C4-2B (cell line): ENCODE results near the gene AFAP1.

Source experiments
- H3K27ac ChIP-seq: fragments of 450-650 bp; 2 replicates; pipeline ENCODE4 v1.5.1; 2017
- ZFX ChIP-seq: fragments of 450-650 bp; IDR thresholded peaks from 2 replicates; pipeline ENCODE4 v1.6.1; 2017
- TF ChIP-seq, protein P1 (sequence below): fragments of 450-650 bp; conservative IDR thresholded peaks from 2 replicates; pipeline ENCODE4 v1.5.1; 2017; ENCODE audit warnings: mild to moderate bottlenecking

Gene AFAP1

DNA sequence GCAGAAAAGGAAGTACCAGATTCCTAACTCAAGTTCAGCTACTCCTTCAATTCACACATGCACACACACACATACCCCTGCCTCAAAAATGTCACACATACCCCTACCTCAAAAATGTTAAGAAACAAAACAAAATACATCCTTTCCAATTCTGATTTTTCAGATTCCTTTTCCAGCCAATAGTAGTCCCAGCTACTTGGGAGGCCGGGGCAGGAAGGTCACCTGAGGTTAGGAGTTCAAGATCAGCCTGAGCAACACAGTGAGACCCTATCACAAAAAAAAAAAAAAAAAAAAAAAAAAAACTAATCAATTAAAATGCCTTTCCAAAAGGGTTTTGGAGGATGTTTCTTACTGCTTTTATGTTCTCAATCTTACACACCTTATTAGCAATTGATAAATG is 138.0 kb downstream of the AFAP1 start:
- TF ChIP-seq ZFX: no peak
- TF ChIP-seq, protein P1, sequence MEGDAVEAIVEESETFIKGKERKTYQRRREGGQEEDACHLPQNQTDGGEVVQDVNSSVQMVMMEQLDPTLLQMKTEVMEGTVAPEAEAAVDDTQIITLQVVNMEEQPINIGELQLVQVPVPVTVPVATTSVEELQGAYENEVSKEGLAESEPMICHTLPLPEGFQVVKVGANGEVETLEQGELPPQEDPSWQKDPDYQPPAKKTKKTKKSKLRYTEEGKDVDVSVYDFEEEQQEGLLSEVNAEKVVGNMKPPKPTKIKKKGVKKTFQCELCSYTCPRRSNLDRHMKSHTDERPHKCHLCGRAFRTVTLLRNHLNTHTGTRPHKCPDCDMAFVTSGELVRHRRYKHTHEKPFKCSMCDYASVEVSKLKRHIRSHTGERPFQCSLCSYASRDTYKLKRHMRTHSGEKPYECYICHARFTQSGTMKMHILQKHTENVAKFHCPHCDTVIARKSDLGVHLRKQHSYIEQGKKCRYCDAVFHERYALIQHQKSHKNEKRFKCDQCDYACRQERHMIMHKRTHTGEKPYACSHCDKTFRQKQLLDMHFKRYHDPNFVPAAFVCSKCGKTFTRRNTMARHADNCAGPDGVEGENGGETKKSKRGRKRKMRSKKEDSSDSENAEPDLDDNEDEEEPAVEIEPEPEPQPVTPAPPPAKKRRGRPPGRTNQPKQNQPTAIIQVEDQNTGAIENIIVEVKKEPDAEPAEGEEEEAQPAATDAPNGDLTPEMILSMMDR: no peak
- no peak overlapping the region for H3K27ac ChIP-seq

DNA sequence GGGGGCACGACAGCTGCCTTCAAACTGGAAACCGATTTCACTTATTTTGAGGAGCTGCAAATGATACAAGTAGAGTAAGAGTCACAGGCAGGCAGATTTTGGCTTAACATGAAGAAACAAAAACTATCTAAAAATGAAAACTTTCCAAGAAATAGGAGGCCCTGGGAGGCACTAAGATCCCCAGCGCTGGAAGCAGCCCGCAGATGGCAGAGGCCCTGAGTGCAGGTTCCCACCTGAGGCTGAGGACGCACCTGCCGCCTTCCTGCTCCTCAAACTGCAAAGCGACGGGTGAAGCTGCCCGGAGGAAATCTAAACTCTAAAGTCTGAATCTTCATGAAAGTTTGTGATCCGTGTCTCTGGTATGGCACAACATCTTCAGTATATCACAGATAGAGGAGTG is 138.7 kb downstream of the AFAP1 start:
- no peak overlapping the region for H3K27ac ChIP-seq
- TF ChIP-seq, protein P1: no peak
- no peak for TF ChIP-seq ZFX

DNA sequence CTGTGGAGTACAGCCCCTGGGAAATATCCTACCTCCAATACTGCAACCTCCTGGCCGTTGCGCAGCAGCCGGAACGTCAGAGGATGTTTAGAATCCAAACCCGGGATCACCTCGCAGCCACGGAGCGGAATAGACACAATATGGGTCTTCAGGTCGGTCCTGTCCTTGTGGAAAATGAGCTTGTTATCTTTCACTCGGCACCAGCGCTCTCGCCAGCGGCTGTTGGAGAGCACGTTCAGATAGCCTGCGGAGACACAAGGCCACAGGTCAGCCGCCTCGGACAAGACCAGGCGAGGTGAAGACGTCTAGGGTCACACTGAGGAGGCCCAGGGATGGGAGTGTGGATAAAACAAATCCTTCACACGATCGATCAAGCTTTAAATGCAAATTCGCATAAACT is 139.3 kb downstream of the AFAP1 start:
- TF ChIP-seq ZFX: no peak
- TF ChIP-seq, protein P1: no peak
- no peak overlapping the region for H3K27ac ChIP-seq

DNA sequence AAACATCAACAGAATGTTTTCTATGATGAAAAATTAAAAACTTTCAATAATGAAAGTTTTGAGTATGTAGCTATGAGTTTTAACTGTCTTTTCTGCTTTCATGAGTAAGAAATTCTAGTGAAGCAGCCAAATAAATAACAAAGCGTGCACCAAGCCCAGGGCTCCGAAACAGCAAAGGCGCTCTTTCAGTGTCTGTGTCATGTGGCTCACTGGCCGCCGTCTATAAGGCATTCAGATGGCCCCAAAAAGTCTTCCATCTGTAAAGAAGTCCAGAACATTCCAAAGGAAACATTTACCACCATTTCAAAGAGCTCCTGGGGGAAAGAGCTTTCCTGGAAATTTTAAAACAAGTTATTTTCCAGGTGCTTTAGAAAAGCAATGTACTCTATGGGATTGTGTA is 139.9 kb downstream of the AFAP1 start:
- no peak overlapping the region for H3K27ac ChIP-seq
- TF ChIP-seq ZFX: no peak
- TF ChIP-seq, protein P1: no peak

DNA sequence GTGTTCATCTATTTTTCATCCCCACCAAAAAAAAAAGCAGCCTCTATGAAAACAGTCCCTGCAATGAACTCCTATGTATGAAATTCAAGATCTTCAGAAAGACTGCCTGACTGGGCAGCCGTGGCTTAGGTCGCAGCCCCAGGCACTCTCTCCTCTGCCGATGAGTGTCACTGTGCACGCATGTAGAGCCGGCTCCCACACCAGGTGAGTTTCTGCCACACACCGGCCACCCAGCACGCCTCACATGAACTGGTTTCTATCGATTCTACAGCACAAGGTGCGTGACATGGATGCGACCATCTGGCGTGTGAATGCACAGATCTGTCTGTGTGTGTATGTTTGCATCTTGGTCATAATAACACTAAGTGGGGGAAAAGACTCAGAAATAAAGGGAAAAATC is 140.4 kb downstream of the AFAP1 start:
- TF ChIP-seq ZFX: no peak
- TF ChIP-seq, protein P1: no peak
- H3K27ac ChIP-seq: no peak overlapping the region

DNA sequence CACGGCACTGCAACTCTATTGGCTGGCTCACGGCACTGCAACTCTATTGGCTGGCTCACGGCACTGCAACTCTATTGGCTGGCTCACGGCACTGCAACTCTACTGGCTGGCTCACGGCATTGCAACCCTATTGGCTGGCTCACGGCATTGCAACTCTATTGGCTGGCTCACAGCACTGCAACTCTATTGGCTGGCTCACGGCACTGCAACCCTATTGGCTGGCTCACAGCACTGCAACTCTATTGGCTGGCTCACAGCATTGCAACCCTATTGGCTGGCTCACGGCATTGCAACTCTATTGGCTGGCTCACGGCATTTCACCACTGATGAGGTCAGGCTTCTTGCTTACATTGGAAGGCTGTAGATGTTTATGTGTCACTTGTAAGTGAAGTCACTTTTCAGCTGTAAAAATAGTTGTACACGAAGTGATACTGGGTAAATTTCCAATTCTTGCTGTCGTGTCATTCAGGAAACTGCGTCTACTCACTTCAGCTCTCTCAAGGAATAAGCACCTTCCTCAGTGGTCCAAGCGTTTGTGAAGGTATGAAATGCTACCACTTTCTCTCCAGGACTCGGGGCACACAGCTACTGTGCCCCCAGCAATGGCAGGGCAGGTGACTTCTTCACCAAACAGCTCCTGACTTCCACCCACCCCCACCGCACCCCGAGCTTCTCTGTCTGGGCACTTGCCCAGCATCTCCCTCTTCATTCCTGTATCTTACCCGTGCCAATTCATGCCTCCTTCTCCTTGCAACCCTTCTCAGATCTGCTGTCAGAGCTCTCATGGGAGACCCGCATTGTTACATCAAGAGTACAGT is 141.3 kb downstream of the AFAP1 start:
- H3K27ac ChIP-seq: no peak overlapping the region
- TF ChIP-seq, protein P1: no peak
- TF ChIP-seq ZFX: no peak

DNA sequence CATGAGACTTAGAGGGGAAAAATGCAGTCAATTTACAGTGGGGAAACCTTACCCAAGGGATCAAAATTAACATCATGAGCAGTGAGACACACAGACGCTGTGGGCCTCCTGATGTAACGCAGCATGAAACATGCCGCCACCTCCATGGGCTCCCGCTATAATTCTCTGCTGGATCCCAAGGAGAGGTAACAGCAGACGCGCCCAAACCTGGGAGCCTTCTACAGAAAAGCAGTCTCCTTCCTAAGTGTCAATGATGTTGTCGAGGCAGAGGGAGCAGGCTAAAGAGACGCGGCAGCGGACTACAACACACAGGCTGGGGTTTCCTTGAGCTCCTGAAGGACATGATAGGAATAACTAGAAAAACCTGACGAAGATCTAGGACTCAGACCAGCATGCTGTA is 142.3 kb downstream of the AFAP1 start:
- H3K27ac ChIP-seq: no peak overlapping the region
- TF ChIP-seq, protein P1: no peak
- TF ChIP-seq ZFX: no peak
